Gastroesophageal sphincter (tissue), 4 donors: ENCODE measurements around the gene AIFM3. TPM values are rescaled to one million over a fixed set of nuclear protein-coding genes. Genes with fewer than 3 reads are reported as not detected.

Experiments
- ATAC-seq: fragments of 150-250 bp; one replicate; pipeline ENCODE4 v1.9.1; 2016; ENCODE audit warnings: mild to moderate bottlenecking, moderate library complexity
- H3K27ac ChIP-seq, 4 donors: fragments of 200-600 bp; sonication (generic) in 3 of 4; 1 replicate in 3 of 4; 2 replicates in 1 of 4; pipeline ENCODE4 v1.5.1; 2016 to 2019
- H3K27me3 ChIP-seq: fragments of 200-600 bp; sonication (generic); one replicate; pipeline ENCODE4 v1.5.1; 2019
- H3K36me3 ChIP-seq, 2 donors: fragments of 200-600 bp; sonication (generic); one replicate each; pipeline ENCODE4 v1.5.1; 2019; ENCODE audit warnings: control low read depth in 1 of 2
- H3K4me1 ChIP-seq, 3 donors: fragments of 200-600 bp; sonication (generic); 1 replicate in 2 of 3; 2 replicates in 1 of 3; pipeline ENCODE4 v1.5.1; 2016 to 2019; ENCODE audit warnings: control low read depth in 2 of 3
- H3K4me3 ChIP-seq, 2 donors: fragments of 200-600 bp; sonication (generic); one replicate each; pipeline ENCODE4 v1.5.1; 2019; ENCODE audit warnings: mild to moderate bottlenecking in 1 of 2, moderate library complexity in 1 of 2
- H3K9me3 ChIP-seq, 3 donors: fragments of 200-600 bp; sonication (generic); one replicate each; pipeline ENCODE4 v1.5.1; 2017 to 2019; ENCODE audit warnings: control low read depth in 2 of 3
- EP300 ChIP-seq: sonication (generic); formaldehyde crosslinking; IDR thresholded peaks from one replicate; pipeline ENCODE4 v1.6.1; 2017; ENCODE audit warnings: antibody characterized with exemption, mild to moderate bottlenecking
- POLR2A ChIP-seq, 2 donors: fragments of 450-650 bp; IDR thresholded peaks; one replicate each; pipeline ENCODE4 v1.6.1; 2017; ENCODE audit warnings: antibody characterized with exemption in 2 of 2, mild to moderate bottlenecking in 2 of 2, moderate library complexity in 1 of 2
- POLR2AphosphoS5 ChIP-seq: sonication (generic); formaldehyde crosslinking; IDR thresholded peaks from one replicate; pipeline ENCODE4 v1.6.1; 2017; ENCODE audit warnings: antibody characterized with exemption
- WGBS, 2 donors: methylation state at CpG; one replicate each; pipeline ENCODE4 v1.1.5; 2018; ENCODE audit warnings: low coverage in 1 of 2; 5-methylcytosine and 5-hydroxymethylcytosine counted together
- total RNA-seq, 4 donors: library from RNA; depleted of rRNA; stranded (reverse); fragments of >200 nt; gene quantifications; one replicate each; pipeline ENCODE4 v1.1.0, GENCODE V29; 2016
- TF ChIP-seq, protein P1 (sequence below), 4 experiments: fragments of 200-600 bp in 2 of 4; fragments of 450-650 bp in 2 of 4; sonication (generic) in 1 of 4; IDR thresholded peaks; one replicate each; pipeline ENCODE4 v1.5.1; 2017 to 2019; ENCODE audit warnings: antibody characterized with exemption in 4 of 4, mild to moderate bottlenecking in 2 of 4, moderate library complexity in 2 of 4

AIFM3 gene
- total RNA-seq, 4 donors from 2014 or later, result 0.27 to 3.2 (median 2.0) TPM; not detected in 1

DNA sequence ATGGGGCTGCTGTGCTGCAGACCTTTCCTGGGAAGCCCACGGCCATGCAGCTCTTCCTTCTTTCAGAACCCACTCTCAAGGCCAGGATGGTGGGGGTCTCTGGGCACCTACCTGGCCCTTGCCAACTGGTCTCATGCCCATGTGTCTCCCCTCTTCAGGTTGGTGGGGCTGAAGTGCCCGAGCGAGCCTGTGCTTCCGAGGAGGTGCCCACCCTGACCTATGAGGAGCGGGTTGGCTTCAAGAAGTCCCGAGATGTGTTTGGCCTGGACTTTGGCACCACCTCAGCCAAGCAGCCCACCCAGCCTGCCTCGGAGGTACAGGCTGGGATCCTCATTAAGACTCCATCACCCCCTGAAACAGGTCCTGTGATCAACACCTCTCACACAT lies 25.0 kb downstream of the AIFM3 start:
- ATAC-seq, result no peak
- 72% methylated on average over 3 of the region's 7 CpGs; no CpG with 5 or more reads in 1 of the 2 donors for WGBS, 2 donors

DNA sequence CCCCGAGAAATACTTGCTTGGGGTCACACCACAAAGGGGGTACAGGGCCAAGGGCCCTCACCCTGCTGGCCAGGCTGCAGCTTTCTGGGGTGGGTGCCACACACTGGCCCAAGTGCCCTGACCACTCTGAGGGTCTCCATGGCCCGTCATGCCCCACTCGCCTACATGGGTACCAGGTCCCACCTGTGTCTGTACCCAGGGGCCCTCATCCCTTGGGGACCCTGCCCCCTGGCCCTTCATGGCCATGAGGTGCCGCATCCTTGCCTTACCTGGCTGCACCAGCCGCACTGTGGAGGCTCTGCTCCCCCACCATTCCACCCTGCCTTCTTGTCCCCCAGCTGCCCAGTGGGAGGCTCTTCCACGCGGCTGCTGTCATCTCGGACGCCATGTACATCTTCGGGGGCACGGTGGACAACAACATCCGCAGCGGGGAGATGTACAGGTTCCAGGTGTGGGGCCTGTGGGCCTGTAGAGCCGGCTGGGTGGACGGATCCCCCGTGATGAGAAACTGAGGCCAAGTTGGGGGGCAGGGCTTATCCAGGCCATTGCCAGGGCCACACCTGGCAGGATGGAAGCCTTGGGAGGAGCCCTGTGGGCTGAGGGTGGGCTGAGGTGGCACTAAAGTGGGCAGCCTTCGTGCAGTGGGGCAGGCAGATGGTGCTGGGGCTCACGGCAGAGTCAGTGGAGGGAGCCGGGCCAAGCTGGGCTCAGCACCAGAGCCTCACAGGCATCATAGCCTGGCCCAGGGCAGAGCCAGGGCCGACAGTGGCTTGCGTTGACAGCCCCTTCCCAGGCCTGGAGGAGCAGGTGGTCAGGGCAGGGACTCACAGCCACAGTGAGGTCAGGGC lies 25.6 kb downstream of the AIFM3 start:
- TF ChIP-seq, protein P1, sequence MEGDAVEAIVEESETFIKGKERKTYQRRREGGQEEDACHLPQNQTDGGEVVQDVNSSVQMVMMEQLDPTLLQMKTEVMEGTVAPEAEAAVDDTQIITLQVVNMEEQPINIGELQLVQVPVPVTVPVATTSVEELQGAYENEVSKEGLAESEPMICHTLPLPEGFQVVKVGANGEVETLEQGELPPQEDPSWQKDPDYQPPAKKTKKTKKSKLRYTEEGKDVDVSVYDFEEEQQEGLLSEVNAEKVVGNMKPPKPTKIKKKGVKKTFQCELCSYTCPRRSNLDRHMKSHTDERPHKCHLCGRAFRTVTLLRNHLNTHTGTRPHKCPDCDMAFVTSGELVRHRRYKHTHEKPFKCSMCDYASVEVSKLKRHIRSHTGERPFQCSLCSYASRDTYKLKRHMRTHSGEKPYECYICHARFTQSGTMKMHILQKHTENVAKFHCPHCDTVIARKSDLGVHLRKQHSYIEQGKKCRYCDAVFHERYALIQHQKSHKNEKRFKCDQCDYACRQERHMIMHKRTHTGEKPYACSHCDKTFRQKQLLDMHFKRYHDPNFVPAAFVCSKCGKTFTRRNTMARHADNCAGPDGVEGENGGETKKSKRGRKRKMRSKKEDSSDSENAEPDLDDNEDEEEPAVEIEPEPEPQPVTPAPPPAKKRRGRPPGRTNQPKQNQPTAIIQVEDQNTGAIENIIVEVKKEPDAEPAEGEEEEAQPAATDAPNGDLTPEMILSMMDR (IDR thresholded peaks at IDR 0.05), result no peak
- no peak for TF ChIP-seq POLR2A (IDR thresholded peaks at IDR 0.05)
- TF ChIP-seq EP300, result no peak
- no peak for TF ChIP-seq POLR2AphosphoS5
- Histone ChIP-seq H3K27ac (no peak overlapping the region), H3K27me3 (no peaks in the 10 kb centered on the region), H3K4me3 (no peak overlapping the region), H3K36me3 (peaks cover 0 to 99% of the 10 kb centered on the region in 2 donors), H3K9me3 (no peaks in the 10 kb centered on the region), H3K4me1 (no peaks in the 10 kb centered on the region)
- 86 to 100% methylated on average over 1 to 5 of the region's 21 CpGs for WGBS, 2 donors
- ATAC-seq, result no peak

More for the DNA sequence above, 25.0 kb downstream of the AIFM3 start:
- Histone ChIP-seq H3K4me3 (no peak overlapping the region), H3K9me3 (no peaks in the 10 kb centered on the region), H3K27me3 (no peaks in the 10 kb centered on the region), H3K27ac (no peak overlapping the region), H3K4me1 (no peaks in the 10 kb centered on the region), H3K36me3 (peaks cover 0 to 99% of the 10 kb centered on the region in 2 donors)
- TF ChIP-seq POLR2A (IDR thresholded peaks at IDR 0.05) (no peak), POLR2AphosphoS5 (no peak), EP300 (no peak)
- TF ChIP-seq, protein P1 (IDR thresholded peaks at IDR 0.05), result no peak

DNA sequence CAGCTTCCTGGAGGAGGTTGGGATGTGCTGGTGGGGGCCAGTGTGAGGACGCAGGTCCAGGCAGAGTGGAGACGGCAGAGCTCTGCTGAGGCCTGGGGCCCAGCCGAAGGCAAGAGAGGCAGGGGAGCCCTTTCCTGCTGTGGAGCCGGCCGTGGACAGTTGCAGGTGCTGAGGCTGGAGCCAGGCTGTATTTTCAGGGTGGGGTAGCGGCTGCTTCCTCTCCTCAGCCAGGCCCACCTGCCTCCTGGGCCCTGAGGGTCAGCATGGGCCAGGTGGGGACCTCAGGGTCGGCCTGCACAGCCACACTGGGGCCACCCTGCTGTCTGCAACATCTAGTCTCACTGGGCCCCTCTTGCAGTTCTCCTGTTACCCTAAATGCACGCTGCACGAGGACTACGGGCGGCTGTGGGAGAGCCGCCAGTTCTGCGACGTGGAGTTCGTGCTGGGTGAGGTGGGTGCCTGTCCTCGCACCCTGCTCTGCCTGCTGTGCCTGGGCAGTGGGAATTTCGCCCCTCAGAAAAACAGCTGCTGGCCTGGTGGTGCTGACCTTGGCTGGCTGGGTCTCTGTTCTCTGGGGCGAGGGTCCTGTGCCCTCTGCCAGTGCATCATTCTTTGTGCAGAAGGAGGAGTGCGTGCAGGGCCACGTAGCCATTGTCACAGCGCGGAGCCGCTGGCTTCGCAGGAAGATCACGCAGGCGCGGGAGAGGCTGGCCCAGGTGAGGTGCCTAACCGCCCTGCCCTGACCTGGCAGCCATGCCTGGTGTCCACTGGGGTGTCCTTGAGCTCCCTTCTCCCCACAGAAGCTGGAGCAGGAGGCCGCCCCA lies 26.5 kb downstream of the AIFM3 start:
- H3K4me3 ChIP-seq, result no peak overlapping the region
- H3K27me3 ChIP-seq, result no peaks in the 10 kb centered on the region
- H3K4me1 ChIP-seq, result peaks cover 0 to 5% (median 0%) of the 10 kb centered on the region in 3 donors
- no peaks in the 10 kb centered on the region for H3K9me3 ChIP-seq
- peaks cover 0 to 99% of the 10 kb centered on the region in 2 donors for H3K36me3 ChIP-seq
- no peak for ATAC-seq
- TF ChIP-seq, protein P1 (IDR thresholded peaks at IDR 0.05), result no peak
- TF ChIP-seq POLR2AphosphoS5 (no peak), EP300 (no peak), POLR2A (IDR thresholded peaks at IDR 0.05) (no peak)
- no peak overlapping the region for H3K27ac ChIP-seq
- WGBS, 2 donors, result 80% methylated on average over 1 of the region's 29 CpGs; no CpG with 5 or more reads in 1 of the 2 donors

DNA sequence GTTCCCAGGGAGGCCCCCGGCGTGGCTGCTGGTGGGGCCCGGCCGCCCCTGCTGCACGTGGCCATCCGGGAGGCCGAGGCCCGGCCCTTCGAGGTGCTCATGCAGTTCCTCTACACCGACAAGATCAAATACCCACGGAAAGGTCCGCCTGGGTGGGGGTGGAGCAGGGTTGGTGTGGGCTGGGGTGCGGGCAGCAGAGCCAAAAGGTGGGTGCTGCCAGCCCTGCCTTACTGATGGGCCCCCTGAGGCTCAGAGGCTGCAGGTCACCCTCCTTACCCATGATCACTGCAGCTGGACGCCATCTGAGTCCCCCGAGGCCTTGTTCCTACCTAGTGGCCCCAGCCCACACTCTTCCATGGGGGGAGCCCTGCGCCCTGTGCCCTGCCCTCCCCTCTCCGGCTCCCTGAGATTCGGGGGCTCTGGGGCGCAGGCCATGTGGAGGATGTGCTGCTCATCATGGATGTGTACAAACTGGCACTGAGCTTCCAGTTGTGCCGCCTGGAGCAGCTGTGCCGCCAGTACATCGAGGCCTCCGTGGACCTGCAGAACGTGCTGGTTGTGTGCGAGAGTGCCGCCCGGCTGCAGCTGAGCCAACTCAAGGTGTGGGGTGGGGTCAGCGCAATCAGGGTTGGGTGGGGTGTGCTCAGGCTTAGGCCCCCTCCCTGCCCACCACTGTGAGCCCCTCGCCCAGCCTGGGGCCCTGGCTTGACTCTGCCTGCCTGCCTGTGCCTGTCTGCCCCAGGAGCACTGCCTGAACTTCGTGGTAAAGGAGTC lies 27.3 kb downstream of the AIFM3 start:
- TF ChIP-seq, protein P1 (IDR thresholded peaks at IDR 0.05), result no peak
- no peak for TF ChIP-seq POLR2AphosphoS5
- TF ChIP-seq POLR2A (IDR thresholded peaks at IDR 0.05), result no peak
- no peak for TF ChIP-seq EP300
- no peak for ATAC-seq
- Histone ChIP-seq H3K9me3 (no peaks in the 10 kb centered on the region), H3K4me1 (peaks cover 0 to 13% (median 0%) of the 10 kb centered on the region in 3 donors), H3K27ac (no peak overlapping the region), H3K27me3 (no peaks in the 10 kb centered on the region), H3K36me3 (peaks cover 0 to 99% of the 10 kb centered on the region in 2 donors), H3K4me3 (no peak overlapping the region)
- no CpG with 5 or more reads among the region's 30 CpGs for WGBS, 2 donors
